Measurements from ENCODE around the gene ENO3. TPM values are rescaled to one million over a fixed set of nuclear protein-coding genes. Genes with fewer than 3 reads are reported as not detected.
A peak's percentile ranks its signal among the peaks of the same experiment; 100 is the strongest.

ENO3 gene
- total RNA-seq, 1 donor from 2014 or later, result 24.0 TPM

DNA sequence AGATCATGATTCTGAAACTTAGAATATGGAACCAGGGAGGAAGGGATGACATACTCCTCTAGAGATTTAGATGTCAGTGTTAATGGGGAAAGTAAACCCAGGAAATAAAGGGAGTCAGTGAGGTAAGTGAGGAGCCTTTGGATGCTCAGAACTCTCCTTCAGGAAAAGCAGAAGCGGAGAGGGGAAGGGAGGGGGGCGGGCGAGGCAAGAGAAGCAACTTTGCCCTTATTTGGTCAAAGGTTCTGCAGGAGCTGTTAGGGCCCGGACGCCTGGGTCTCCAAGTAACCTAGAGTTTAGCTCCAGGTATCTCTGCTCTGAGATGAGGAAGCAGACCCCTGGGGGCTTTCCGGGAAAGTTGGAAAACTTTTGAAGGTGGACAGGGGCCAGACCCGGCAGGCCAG is 3.9 kb upstream of the ENO3 start:
- TF ChIP-seq, protein P1, sequence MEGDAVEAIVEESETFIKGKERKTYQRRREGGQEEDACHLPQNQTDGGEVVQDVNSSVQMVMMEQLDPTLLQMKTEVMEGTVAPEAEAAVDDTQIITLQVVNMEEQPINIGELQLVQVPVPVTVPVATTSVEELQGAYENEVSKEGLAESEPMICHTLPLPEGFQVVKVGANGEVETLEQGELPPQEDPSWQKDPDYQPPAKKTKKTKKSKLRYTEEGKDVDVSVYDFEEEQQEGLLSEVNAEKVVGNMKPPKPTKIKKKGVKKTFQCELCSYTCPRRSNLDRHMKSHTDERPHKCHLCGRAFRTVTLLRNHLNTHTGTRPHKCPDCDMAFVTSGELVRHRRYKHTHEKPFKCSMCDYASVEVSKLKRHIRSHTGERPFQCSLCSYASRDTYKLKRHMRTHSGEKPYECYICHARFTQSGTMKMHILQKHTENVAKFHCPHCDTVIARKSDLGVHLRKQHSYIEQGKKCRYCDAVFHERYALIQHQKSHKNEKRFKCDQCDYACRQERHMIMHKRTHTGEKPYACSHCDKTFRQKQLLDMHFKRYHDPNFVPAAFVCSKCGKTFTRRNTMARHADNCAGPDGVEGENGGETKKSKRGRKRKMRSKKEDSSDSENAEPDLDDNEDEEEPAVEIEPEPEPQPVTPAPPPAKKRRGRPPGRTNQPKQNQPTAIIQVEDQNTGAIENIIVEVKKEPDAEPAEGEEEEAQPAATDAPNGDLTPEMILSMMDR (conservative IDR thresholded peaks at IDR 0.05), result no peak
- Mint-ChIP-seq H3K36me3 (peaks cover 13% of the 10 kb centered on the region), H3K27me3 (no peaks in the 10 kb centered on the region), H3K27ac (peak overlapping the region; percentile 87), H3K9me3 (no peaks in the 10 kb centered on the region), H3K4me3 (peak overlapping the region; percentile 96), H3K4me1 (ENCODE audit: unreplicated experiment) (peaks cover 38% of the 10 kb centered on the region)
- DNase-seq (ENCODE audit: extremely low spot score, unreplicated experiment), result no peak

DNA sequence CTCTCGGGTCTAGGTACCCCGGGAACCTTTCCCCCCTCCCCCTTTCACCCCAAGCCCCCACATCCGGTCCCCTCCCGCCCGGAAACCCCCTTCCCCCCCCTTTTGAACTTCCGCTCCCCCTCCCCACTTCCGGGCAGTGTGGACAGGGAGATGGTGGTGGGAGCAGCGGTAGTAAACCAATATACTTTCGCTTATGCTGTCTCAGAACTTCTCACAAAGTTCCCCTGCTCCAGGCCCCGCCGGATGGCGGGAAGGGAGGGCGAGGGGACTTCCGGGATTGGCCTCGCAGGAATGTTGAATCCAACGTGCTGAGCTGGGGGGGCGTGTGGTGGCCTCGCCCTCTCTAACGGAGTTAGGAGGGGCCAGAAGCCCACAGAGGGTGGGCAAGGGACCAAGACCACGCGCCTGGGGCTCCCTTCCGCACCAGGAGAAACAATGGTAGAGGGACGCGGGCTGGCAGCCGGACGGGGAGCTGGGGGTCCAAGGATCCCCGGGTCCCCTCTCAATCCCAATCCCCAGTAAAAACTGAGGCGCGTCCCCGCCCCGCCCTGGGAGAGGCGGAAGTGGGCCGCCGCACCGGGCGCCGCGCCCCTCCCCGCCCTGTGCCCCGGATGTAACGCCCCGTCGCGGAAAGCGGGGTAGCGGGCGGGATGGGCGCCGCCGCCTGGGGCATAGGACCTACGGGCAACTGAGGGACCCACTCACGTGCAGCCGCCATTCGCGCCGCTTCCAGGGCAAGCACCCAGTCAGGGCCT is 3.3 kb upstream of the ENO3 start:
- TF ChIP-seq, protein P1 (conservative IDR thresholded peaks at IDR 0.05), result no peak
- Mint-ChIP-seq H3K36me3 (peaks cover 13% of the 10 kb centered on the region), H3K4me1 (ENCODE audit: unreplicated experiment) (peaks cover 37% of the 10 kb centered on the region), H3K27ac (peak overlapping the region; percentile 87), H3K4me3 (peak overlapping the region; percentile 96), H3K27me3 (no peaks in the 10 kb centered on the region), H3K9me3 (no peaks in the 10 kb centered on the region)
- no peak for DNase-seq (ENCODE audit: extremely low spot score, unreplicated experiment)

DNA sequence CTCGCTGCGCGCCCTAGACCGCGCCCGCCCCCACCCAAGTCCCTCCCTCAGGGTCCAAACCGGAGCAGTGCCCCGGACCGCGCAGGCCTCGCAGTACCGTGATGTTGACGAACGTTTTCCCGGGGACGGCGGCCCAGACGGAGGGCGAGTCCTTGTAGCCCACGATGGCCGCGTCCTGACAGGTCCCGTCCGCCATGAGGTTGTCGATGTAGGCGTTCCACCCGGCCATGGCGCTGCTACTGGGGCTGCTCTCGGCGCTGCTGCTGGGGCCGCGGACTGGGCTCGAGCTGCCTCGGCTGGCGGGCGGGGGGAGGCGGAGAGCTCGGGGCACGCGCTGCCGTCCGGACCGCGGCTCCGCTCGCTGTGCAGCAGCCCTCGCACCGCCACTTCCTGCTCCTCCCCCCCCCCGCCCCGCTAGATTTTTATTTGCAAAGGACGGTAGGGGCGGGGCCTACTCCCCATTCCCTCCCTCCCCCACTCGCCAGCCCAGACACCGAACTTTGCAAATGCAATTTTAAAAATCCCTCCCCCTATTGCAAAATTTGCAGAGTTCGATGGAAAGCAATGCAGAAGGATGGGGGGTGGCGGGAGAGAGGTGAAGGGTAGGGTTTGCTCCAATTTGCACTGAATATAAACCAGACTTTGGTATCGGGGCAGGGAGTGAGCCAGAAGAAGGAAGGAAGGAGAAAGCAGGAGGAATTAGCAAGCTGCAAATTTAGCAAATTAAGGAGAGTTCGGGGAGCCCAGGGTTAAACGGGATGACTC is 2.6 kb upstream of the ENO3 start, which contains the start of gene PFN1:
TSS of gene PFN1 (minus strand) at position 365 of the 765 bp plus-strand sequence. CDS start at position 229, 136 bp downstream.
- Mint-ChIP-seq H3K4me3 (peak within 1 kb of the TSS; percentile 96), H3K27ac (peak within 1 kb of the TSS; percentile 97), H3K4me1 (ENCODE audit: unreplicated experiment) (peaks cover 37% of the 10 kb centered on the region), H3K36me3 (peaks cover 13% of the 10 kb centered on the region), H3K27me3 (no peaks in the 10 kb centered on the region), H3K9me3 (no peaks in the 10 kb centered on the region)
- peak; percentile 81 for DNase-seq (ENCODE audit: extremely low spot score, unreplicated experiment)
- TF ChIP-seq, protein P1 (conservative IDR thresholded peaks at IDR 0.05), result no peak

DNA sequence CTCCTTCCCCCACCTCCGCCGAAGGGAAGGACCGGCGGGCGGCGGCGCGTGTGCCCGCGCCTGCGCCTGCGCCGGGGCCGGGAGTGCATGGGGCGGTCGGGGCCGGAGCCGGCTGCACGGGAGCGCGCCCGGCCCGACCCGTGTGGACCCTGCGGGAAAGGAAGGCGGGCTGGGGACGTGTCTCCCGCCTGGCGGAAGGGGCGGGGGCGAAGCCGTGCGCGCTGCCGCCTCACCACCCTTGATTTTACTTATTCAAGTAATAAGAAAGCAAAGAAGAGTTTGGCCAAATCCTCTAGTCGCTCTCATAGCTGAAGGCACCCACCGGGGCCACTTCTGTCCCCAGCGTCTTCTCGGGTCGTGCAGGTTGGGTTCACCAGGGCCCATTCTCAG is 2.0 kb upstream of the ENO3 start:
- H3K4me1 Mint-ChIP-seq (ENCODE audit: unreplicated experiment), result peaks cover 40% of the 10 kb centered on the region
- TF ChIP-seq, protein P1 (conservative IDR thresholded peaks at IDR 0.05), result no peak
- H3K27me3 Mint-ChIP-seq, result no peaks in the 10 kb centered on the region
- no peaks in the 10 kb centered on the region for H3K9me3 Mint-ChIP-seq
- peaks cover 13% of the 10 kb centered on the region for H3K36me3 Mint-ChIP-seq
- peak; percentile 91 for DNase-seq (ENCODE audit: extremely low spot score, unreplicated experiment)
- H3K4me3 Mint-ChIP-seq, result peak overlapping the region; percentile 96
- H3K27ac Mint-ChIP-seq, result peak overlapping the region; percentile 97

DNA sequence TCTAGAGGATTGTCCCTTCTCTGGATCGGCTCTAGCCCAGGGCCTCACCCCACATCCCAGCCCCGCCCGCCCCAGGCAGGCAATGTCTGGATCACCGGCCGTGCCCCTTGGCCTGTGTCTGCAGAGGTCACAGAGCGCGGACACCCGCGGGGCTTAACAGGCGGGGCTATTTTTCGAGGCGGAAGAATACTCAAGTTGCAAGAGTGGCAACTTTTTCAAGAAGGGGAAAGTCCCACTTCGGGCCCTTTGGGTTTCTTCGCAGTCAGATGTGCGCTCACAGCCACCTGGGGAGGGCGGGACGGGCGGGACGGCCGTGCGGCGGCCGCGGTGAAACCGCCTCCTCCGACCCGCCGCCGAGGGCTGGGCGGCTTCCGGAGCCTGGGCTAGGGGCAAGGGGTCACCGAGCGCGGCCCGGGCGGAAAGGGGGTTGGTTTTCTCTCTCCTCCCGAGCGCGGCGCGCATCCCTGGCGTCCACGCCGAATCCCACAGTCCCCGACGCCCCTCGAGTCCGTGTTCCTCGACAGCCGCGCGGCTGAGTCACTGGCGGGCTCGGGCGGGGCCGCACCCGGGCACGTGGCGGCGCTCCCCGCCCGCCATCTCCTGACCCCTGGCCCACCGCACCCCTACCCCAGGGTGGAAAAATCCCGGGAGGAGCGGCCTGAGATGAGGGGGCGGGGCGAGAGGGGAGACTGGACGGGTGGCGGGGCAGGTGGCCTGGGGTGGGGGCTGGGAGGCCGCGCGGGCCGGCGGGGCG is 1.4 kb upstream of the ENO3 start:
- DNase-seq (ENCODE audit: extremely low spot score, unreplicated experiment), result no peak
- Mint-ChIP-seq H3K4me3 (peak overlapping the region; percentile 96), H3K27me3 (no peaks in the 10 kb centered on the region), H3K36me3 (peaks cover 13% of the 10 kb centered on the region), H3K4me1 (ENCODE audit: unreplicated experiment) (peaks cover 36% of the 10 kb centered on the region), H3K27ac (peak overlapping the region; percentile 97), H3K9me3 (no peaks in the 10 kb centered on the region)
- TF ChIP-seq, protein P1 (conservative IDR thresholded peaks at IDR 0.05), result no peak

All from type B pancreatic cell (in vitro differentiated cells).